Upper lobe of left lung (tissue), 6 donors: ENCODE measurements around the gene LIME1. TPM values are rescaled to one million over a fixed set of nuclear protein-coding genes. Genes with fewer than 3 reads are reported as not detected.

Experiments
- ATAC-seq, 2 donors: fragments of 200-7000 bp; cut with Tn5 transposase; one replicate each; pipeline ENCODE4 v1.9.1; 2022; ENCODE audit warnings: mild to moderate bottlenecking in 2 of 2, moderate library complexity in 2 of 2; ENCODE audit not compliant: low FRiP score in 2 of 2
- DNase-seq, 2 donors: peaks; one replicate each; pipeline ENCODE4 v3.0.0-alpha.2; 2019 to 2020
- H3K27ac ChIP-seq, 4 donors: fragments of 200-600 bp; sonication (generic); one replicate each; pipeline ENCODE4 v1.5.1; 2016 to 2019
- H3K27me3 ChIP-seq, 4 donors: fragments of 200-600 bp; sonication (generic); one replicate each; pipeline ENCODE4 v1.5.1; 2017 to 2019
- H3K36me3 ChIP-seq, 4 donors: fragments of 200-600 bp; sonication (generic); one replicate each; pipeline ENCODE4 v1.5.1; 2016 to 2019
- H3K4me1 ChIP-seq, 4 donors: fragments of 200-600 bp; sonication (generic); one replicate each; pipeline ENCODE4 v1.5.1; 2018 to 2019
- H3K4me3 ChIP-seq, 4 donors: fragments of 200-600 bp; sonication (generic); one replicate each; pipeline ENCODE4 v1.5.1; 2017 to 2019; ENCODE audit warnings: mild to moderate bottlenecking in 2 of 4, moderate library complexity in 1 of 4
- H3K9me3 ChIP-seq, 4 donors: fragments of 200-600 bp; sonication (generic); one replicate each; pipeline ENCODE4 v1.5.1; 2018 to 2019
- EP300 ChIP-seq, 4 donors: sonication (generic); formaldehyde crosslinking; IDR thresholded peaks; one replicate each; pipeline ENCODE4 v1.5.1; 2017; ENCODE audit warnings: antibody characterized with exemption in 4 of 4, control low read depth in 2 of 4
- POLR2A ChIP-seq, 4 donors: fragments of 450-650 bp; IDR thresholded peaks; one replicate each; pipeline ENCODE4 v1.5.1; 2016 to 2017; ENCODE audit warnings: antibody characterized with exemption in 4 of 4, mild to moderate bottlenecking in 2 of 4
- POLR2AphosphoS5 ChIP-seq, 2 donors: sonication (generic); formaldehyde crosslinking; IDR thresholded peaks; one replicate each; pipeline ENCODE4 v1.5.1; 2017; ENCODE audit warnings: antibody characterized with exemption in 2 of 2
- WGBS, 2 donors: methylation state at CpG; one replicate each; pipeline ENCODE4 v1.1.5; 2017 to 2018; 5-methylcytosine and 5-hydroxymethylcytosine counted together
- total RNA-seq, 6 donors: library from RNA; depleted of rRNA in 4 of 6; stranded (reverse); fragments of >200 nt in 4 of 6; gene quantifications; one replicate each; pipeline versions ENCODE4 v1.1.0 to v1.2.1, GENCODE V29; 2016 to 2021
- TF ChIP-seq, protein P1 (sequence below), 6 experiments: fragments of 450-650 bp in 4 of 6; fragments of 200-600 bp in 2 of 6; sonication (generic) in 2 of 6; IDR thresholded peaks; one replicate each; pipeline ENCODE4 v1.5.1; 2016 to 2019; ENCODE audit warnings: antibody characterized with exemption in 6 of 6
- donor health status: DM: no; HTN: no; CAD: no; lungs with moderate emphysema.
- donor health status: DM: no; HTN: yes; CAD: no; lungs with severe emphysema.

Gene LIME1
- total RNA-seq, 6 donors from 2014 or later: 12.4 to 51.3 (median 15.3) TPM

- WGBS, 2 donors: 81 to 85% methylated on average over 14 to 15 of the region's 16 CpGs
- Histone ChIP-seq H3K4me3 (no peak overlapping the region), H3K27me3 (no peaks in the 10 kb centered on the region), H3K27ac (no peak overlapping the region), H3K4me1 (no peaks in the 10 kb centered on the region), H3K9me3 (no peaks in the 10 kb centered on the region), H3K36me3 (peaks cover 0 to 39% (median 13%) of the 10 kb centered on the region in 4 donors)
- no peak for ATAC-seq
- DNase-seq: no peak
- TF ChIP-seq EP300 (IDR thresholded peaks at IDR 0.05): no peak
Observed at GRCh38 chr20:63749597-63750508, 13.4 kb downstream of the LIME1 start.

- ATAC-seq (no peak), DNase-seq (peak in 1 of 2 donors; percentile 83)
- TF ChIP-seq POLR2A (IDR thresholded peaks at IDR 0.05) (no peak), EP300 (IDR thresholded peaks at IDR 0.05) (no peak), POLR2AphosphoS5 (IDR thresholded peaks at IDR 0.05) (no peak)
- TF ChIP-seq, protein P1, sequence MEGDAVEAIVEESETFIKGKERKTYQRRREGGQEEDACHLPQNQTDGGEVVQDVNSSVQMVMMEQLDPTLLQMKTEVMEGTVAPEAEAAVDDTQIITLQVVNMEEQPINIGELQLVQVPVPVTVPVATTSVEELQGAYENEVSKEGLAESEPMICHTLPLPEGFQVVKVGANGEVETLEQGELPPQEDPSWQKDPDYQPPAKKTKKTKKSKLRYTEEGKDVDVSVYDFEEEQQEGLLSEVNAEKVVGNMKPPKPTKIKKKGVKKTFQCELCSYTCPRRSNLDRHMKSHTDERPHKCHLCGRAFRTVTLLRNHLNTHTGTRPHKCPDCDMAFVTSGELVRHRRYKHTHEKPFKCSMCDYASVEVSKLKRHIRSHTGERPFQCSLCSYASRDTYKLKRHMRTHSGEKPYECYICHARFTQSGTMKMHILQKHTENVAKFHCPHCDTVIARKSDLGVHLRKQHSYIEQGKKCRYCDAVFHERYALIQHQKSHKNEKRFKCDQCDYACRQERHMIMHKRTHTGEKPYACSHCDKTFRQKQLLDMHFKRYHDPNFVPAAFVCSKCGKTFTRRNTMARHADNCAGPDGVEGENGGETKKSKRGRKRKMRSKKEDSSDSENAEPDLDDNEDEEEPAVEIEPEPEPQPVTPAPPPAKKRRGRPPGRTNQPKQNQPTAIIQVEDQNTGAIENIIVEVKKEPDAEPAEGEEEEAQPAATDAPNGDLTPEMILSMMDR (IDR thresholded peaks at IDR 0.05): no peak
- no peaks in the 10 kb centered on the region for H3K4me1 ChIP-seq
- H3K27me3 ChIP-seq: no peaks in the 10 kb centered on the region
- no peaks in the 10 kb centered on the region for H3K9me3 ChIP-seq
- 64 to 75% methylated on average over 22 to 26 of the region's 26 CpGs for WGBS, 2 donors
- peak overlapping the region in 1 of 4 donors; percentile 39 for H3K27ac ChIP-seq
- H3K4me3 ChIP-seq: no peak overlapping the region
- peaks cover 0 to 28% (median 10%) of the 10 kb centered on the region in 4 donors for H3K36me3 ChIP-seq
Observed at GRCh38 chr20:63750807-63751470, 14.5 kb downstream of the LIME1 start.

DNA sequence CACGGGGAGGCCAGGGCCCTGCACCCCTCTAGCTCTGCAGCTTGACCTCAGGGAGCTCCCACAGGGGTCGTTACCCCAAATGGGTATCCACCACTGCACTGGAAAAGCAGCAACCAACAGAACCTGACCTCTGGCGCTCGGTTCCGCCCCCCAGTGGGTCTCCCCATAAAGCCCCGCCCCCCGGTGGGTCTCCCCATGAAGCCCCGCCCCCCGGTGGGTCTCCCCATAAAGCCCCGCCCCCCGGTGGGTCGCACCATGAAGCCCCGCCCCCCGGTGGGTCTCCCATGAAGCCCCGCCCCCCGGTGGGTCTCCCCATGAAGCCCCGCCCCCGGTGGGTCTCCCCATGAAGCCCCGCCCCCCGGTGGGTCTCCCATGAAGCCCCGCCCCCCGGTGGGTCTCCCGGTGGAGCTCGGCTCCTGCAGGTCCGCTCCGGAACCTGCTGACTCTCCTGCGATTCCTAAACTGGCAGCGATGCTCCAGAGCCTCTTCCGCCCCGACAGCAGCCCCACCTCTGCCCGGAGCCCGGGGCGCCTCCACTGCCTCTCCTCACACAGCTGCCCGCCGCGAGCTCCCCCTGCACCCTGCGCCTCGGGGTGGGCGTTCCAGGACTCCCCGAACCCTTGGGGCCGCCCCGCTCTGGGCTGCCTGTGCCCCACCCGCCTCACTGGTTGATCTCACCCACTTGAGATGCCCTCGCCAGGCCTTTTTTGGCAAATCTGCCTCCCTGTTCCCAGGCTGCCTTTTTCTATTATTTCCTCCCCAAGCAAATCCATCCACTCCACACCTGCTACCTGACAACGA lies 15.2 kb downstream of the LIME1 start:
- H3K27ac ChIP-seq: peak overlapping the region in 1 of 4 donors; percentile 39
- ATAC-seq: no peak
- DNase-seq: peak in 1 of 2 donors; percentile 81
- no peaks in the 10 kb centered on the region for H3K9me3 ChIP-seq
- H3K4me1 ChIP-seq: no peaks in the 10 kb centered on the region
- TF ChIP-seq, protein P1 (IDR thresholded peaks at IDR 0.05): no peak
- TF ChIP-seq POLR2A (IDR thresholded peaks at IDR 0.05): no peak
- no peak for TF ChIP-seq EP300 (IDR thresholded peaks at IDR 0.05)
- no peak for TF ChIP-seq POLR2AphosphoS5 (IDR thresholded peaks at IDR 0.05)
- H3K36me3 ChIP-seq: peaks cover 0 to 21% (median 4%) of the 10 kb centered on the region in 4 donors
- H3K4me3 ChIP-seq: no peak overlapping the region
- H3K27me3 ChIP-seq: no peaks in the 10 kb centered on the region
- 73 to 87% methylated on average over 15 to 26 of the region's 45 CpGs for WGBS, 2 donors

DNA sequence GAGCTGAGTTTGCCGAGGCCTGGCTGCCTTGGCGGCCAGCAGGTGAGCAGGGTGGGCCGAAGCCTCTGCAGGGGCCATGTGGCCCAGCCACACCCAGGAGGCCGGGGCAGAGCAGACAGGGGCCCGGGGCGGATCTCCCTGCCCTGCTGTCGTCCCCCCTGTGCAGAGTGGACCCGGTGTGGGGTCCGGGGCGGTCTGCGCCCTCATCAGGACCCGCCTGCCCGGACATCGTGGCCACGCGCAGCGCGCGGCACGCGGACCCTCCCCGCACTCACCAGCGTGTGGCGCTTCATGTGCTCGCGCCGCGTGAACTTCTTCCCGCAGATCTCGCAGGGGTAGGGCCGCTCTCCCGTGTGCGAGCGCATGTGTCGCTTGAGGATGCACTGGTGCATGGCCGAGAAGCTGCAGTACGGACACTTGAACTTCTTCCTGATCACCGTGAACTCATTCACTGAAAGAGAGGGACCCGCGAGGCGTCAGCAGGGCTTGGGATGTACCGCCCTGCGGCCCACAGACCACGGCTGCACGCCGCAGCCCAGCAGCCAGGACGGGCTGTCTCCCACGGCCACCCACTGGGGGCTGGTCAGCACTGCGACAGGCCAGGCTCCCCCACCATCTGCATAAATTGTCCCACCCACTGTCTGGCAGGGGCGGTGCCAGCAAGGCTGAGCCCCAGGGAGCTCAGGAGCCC lies 16.1 kb downstream of the LIME1 start:
- Histone ChIP-seq H3K36me3 (peaks cover 0 to 19% (median 3%) of the 10 kb centered on the region in 4 donors), H3K27me3 (no peaks in the 10 kb centered on the region), H3K4me3 (no peak overlapping the region), H3K9me3 (no peaks in the 10 kb centered on the region), H3K4me1 (no peaks in the 10 kb centered on the region), H3K27ac (no peak overlapping the region)
- no peak for TF ChIP-seq POLR2AphosphoS5 (IDR thresholded peaks at IDR 0.05)
- no peak for TF ChIP-seq EP300 (IDR thresholded peaks at IDR 0.05)
- no peak for TF ChIP-seq POLR2A (IDR thresholded peaks at IDR 0.05)
- TF ChIP-seq, protein P1 (IDR thresholded peaks at IDR 0.05): no peak
- 95 to 98% methylated on average over 13 to 43 of the region's 50 CpGs for WGBS, 2 donors
- ATAC-seq: no peak
- peak in 1 of 2 donors; percentile 82 for DNase-seq
